ENCODE results near the gene DNAJC15.
A peak's percentile ranks its signal among the peaks of the same experiment; 100 is the strongest.

The DNAJC15 gene

GRCh38 chr13:43057653-43058317, 34.4 kb downstream of the DNAJC15 start:
- POLR2A ChIA-PET: interaction anchor here (1.0 kb wide), 1 partner anchor 66 kb away, joined by 3 read pairs; the partner anchor contains the start of gene EPSTI1
- Histone ChIP-seq H3K27ac (ENCODE audit: extremely low read depth, low read depth, low read length) (peak overlapping the region; percentile 77), H3K4me1 (ENCODE audit: control insufficient read depth, insufficient read depth, low read length) (peaks cover 17% of the 10 kb centered on the region), H3K9me3 (ENCODE audit: control insufficient read depth, insufficient read depth, low read depth, low read length) (no peaks in the 10 kb centered on the region), H3K36me3 (ENCODE audit: control insufficient read depth in 2 of 2, insufficient read depth in 1 of 2, low read length in 2 of 2) (no peaks in the 10 kb centered on the region), H3K4me3 (ENCODE audit: low read depth, low read length) (no peak overlapping the region)
- CTCF ChIA-PET: interaction anchor here (0.6 to 1.8 kb wide), 2 partner anchors 52 to 88 kb away, joined by 3 to 12 read pairs; no protein-coding TSS in a partner anchor
- TF ChIP-seq, protein P1, sequence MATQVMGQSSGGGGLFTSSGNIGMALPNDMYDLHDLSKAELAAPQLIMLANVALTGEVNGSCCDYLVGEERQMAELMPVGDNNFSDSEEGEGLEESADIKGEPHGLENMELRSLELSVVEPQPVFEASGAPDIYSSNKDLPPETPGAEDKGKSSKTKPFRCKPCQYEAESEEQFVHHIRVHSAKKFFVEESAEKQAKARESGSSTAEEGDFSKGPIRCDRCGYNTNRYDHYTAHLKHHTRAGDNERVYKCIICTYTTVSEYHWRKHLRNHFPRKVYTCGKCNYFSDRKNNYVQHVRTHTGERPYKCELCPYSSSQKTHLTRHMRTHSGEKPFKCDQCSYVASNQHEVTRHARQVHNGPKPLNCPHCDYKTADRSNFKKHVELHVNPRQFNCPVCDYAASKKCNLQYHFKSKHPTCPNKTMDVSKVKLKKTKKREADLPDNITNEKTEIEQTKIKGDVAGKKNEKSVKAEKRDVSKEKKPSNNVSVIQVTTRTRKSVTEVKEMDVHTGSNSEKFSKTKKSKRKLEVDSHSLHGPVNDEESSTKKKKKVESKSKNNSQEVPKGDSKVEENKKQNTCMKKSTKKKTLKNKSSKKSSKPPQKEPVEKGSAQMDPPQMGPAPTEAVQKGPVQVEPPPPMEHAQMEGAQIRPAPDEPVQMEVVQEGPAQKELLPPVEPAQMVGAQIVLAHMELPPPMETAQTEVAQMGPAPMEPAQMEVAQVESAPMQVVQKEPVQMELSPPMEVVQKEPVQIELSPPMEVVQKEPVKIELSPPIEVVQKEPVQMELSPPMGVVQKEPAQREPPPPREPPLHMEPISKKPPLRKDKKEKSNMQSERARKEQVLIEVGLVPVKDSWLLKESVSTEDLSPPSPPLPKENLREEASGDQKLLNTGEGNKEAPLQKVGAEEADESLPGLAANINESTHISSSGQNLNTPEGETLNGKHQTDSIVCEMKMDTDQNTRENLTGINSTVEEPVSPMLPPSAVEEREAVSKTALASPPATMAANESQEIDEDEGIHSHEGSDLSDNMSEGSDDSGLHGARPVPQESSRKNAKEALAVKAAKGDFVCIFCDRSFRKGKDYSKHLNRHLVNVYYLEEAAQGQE (tag by site-specific recombination; IDR thresholded peaks at IDR 0.05): no peak
- no peak for TF ChIP-seq ZNF555 (tag by site-specific recombination; conservative IDR thresholded peaks at IDR 0.05)
- TF ChIP-seq, protein P2, sequence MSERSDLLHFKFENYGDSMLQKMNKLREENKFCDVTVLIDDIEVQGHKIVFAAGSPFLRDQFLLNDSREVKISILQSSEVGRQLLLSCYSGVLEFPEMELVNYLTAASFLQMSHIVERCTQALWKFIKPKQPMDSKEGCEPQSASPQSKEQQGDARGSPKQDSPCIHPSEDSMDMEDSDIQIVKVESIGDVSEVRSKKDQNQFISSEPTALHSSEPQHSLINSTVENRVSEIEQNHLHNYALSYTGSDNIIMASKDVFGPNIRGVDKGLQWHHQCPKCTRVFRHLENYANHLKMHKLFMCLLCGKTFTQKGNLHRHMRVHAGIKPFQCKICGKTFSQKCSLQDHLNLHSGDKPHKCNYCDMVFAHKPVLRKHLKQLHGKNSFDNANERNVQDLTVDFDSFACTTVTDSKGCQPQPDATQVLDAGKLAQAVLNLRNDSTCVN (tag by site-specific recombination; optimal IDR thresholded peaks at IDR 0.05): peak; percentile 7
- 0 out of 2 replicates have a peak, but pooled peaks have one; percentile 7 for TF ChIP-seq ZBTB8A (tag by site-specific recombination; IDR thresholded peaks at IDR 0.05)
- TF ChIP-seq ZNF266 (tag by site-specific recombination; IDR thresholded peaks at IDR 0.05; ENCODE audit: low read depth): no peak
- TF ChIP-seq ZNF571 (tag by site-specific recombination; IDR thresholded peaks at IDR 0.05): no peak
- TF ChIP-seq ZNF561 (tag by site-specific recombination; IDR thresholded peaks at IDR 0.05; ENCODE audit: borderline replicate concordance): 0 out of 2 replicates have a peak, but pooled peaks have one; percentile 34
- TF ChIP-seq ZNF174 (tag by site-specific recombination; IDR thresholded peaks at IDR 0.05): no peak
- TF ChIP-seq ZNF248 (tag by site-specific recombination; IDR thresholded peaks at IDR 0.05): no peak
- no peak for TF ChIP-seq ZNF654 (tag by site-specific recombination; IDR thresholded peaks at IDR 0.05; ENCODE audit: low read depth)
- no peak for TF ChIP-seq ZNF140 (tag by site-specific recombination; IDR thresholded peaks at IDR 0.05)
- TF ChIP-seq, protein P3, sequence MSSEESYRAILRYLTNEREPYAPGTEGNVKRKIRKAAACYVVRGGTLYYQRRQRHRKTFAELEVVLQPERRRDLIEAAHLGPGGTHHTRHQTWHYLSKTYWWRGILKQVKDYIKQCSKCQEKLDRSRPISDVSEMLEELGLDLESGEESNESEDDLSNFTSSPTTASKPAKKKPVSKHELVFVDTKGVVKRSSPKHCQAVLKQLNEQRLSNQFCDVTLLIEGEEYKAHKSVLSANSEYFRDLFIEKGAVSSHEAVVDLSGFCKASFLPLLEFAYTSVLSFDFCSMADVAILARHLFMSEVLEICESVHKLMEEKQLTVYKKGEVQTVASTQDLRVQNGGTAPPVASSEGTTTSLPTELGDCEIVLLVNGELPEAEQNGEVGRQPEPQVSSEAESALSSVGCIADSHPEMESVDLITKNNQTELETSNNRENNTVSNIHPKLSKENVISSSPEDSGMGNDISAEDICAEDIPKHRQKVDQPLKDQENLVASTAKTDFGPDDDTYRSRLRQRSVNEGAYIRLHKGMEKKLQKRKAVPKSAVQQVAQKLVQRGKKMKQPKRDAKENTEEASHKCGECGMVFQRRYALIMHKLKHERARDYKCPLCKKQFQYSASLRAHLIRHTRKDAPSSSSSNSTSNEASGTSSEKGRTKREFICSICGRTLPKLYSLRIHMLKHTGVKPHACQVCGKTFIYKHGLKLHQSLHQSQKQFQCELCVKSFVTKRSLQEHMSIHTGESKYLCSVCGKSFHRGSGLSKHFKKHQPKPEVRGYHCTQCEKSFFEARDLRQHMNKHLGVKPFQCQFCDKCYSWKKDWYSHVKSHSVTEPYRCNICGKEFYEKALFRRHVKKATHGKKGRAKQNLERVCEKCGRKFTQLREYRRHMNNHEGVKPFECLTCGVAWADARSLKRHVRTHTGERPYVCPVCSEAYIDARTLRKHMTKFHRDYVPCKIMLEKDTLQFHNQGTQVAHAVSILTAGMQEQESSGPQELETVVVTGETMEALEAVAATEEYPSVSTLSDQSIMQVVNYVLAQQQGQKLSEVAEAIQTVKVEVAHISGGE (tag by site-specific recombination; conservative IDR thresholded peaks at IDR 0.05; ENCODE audit: low read depth): no peak
- no peak for TF ChIP-seq OVOL3 (tag by site-specific recombination; IDR thresholded peaks at IDR 0.05)
- TF ChIP-seq ZNF155 (tag by site-specific recombination; IDR thresholded peaks at IDR 0.05): no peak
- TF ChIP-seq ZNF112 (tag by site-specific recombination; IDR thresholded peaks at IDR 0.05): no peak
- TF ChIP-seq ZNF76 (tag by site-specific recombination; IDR thresholded peaks at IDR 0.05; ENCODE audit: borderline replicate concordance, low read depth): no peak
- TF ChIP-seq ZIC2 (tag by site-specific recombination; IDR thresholded peaks at IDR 0.05): peak; percentile 49
- TF ChIP-seq REPIN1 (tag by site-specific recombination; IDR thresholded peaks at IDR 0.05; ENCODE audit: low read depth): no peak
- no peak for TF ChIP-seq ZNF184 (tag by site-specific recombination; IDR thresholded peaks at IDR 0.05)
- TF ChIP-seq GLI4 (tag by site-specific recombination; IDR thresholded peaks at IDR 0.05): no peak
- TF ChIP-seq ZNF404 (tag by site-specific recombination; IDR thresholded peaks at IDR 0.05): no peak
- TF ChIP-seq, protein P4, sequence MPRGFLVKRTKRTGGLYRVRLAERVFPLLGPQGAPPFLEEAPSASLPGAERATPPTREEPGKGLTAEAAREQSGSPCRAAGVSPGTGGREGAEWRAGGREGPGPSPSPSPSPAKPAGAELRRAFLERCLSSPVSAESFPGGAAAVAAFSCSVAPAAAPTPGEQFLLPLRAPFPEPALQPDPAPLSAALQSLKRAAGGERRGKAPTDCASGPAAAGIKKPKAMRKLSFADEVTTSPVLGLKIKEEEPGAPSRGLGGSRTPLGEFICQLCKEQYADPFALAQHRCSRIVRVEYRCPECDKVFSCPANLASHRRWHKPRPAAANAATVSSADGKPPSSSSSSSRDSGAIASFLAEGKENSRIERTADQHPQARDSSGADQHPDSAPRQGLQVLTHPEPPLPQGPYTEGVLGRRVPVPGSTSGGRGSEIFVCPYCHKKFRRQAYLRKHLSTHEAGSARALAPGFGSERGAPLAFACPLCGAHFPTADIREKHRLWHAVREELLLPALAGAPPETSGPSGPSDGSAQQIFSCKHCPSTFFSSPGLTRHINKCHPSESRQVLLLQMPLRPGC (tag by site-specific recombination; IDR thresholded peaks at IDR 0.05): no peak
- TF ChIP-seq TSHZ1 (tag by site-specific recombination; IDR thresholded peaks at IDR 0.05; ENCODE audit: borderline replicate concordance): no peak
- TF ChIP-seq ZNF624 (tag by site-specific recombination; IDR thresholded peaks at IDR 0.05): peak; percentile 79; the same call in 1 of the 2 replicates

Data from HEK293 (cell line).